ENCODE results near the gene RDH14. TPM values are rescaled to one million over a fixed set of nuclear protein-coding genes. Genes with fewer than 3 reads are reported as not detected.
A peak's percentile ranks its signal among the peaks of the same experiment; 100 is the strongest.

The RDH14 gene
- polyA plus RNA-seq, 1 donor, result 30.6 TPM

DNA sequence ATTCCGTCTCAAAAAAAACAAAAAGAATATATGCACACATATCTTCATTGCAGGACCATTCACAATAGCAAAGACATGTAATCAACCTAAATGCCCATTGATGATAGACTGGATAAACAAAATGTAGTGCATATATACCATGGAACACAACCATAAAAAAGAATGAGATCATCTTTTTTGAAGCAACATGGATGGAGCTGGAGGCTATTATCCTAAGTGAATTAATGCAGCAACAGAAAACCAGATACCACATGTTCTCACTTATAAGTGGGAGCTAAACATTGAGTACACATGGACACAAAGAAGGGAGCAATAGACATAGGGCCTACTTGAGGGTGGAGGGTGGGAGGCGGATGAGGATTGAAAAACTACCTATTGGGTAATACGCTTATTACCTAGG is 20.2 kb upstream of the RDH14 start:
- WGBS (ENCODE audit: insufficient coverage, low lambda C conversion rate), result no CpG with 5 or more reads among the region's 3 CpGs
- no peaks in the 10 kb centered on the region for H3K4me1 ChIP-seq (ENCODE audit: control insufficient read depth, insufficient read depth, low read length)
- DNase-seq, result no peak
- no peaks in the 10 kb centered on the region for H3K36me3 ChIP-seq (ENCODE audit: control insufficient read depth, insufficient read depth, low read length)
- no peak overlapping the region for H3K27ac ChIP-seq (ENCODE audit: low read length)
- no peak overlapping the region for H3K4me3 ChIP-seq (ENCODE audit: low read length)
- H3K9me3 ChIP-seq (ENCODE audit: control insufficient read depth, low read depth, low read length), result peaks cover 12% of the 10 kb centered on the region
- H3K27me3 ChIP-seq (ENCODE audit: control insufficient read depth, insufficient read depth, low read length), result no peaks in the 10 kb centered on the region

DNA sequence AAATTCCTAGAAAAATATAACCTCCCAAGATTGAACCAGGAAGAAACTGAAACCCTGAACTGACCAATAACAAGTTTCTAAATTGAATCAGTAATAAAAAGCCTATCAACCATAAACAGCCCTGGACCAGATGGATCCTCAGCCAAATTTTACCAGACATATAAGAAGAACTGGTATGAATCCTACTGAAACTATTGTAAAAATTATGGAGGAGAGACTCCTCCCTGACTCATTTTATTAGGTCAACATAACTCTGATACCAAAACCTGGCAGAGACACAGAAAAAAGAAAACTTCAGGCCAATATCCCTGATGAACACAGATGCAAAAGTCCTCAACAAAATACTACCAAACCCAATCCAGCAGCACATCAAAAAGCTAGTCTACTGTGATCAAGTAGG is 17.6 kb upstream of the RDH14 start:
- Histone ChIP-seq H3K36me3 (ENCODE audit: control insufficient read depth, insufficient read depth, low read length) (no peaks in the 10 kb centered on the region), H3K4me1 (ENCODE audit: control insufficient read depth, insufficient read depth, low read length) (no peaks in the 10 kb centered on the region), H3K9me3 (ENCODE audit: control insufficient read depth, low read depth, low read length) (no peaks in the 10 kb centered on the region), H3K27ac (ENCODE audit: low read length) (no peak overlapping the region), H3K27me3 (ENCODE audit: control insufficient read depth, insufficient read depth, low read length) (no peaks in the 10 kb centered on the region), H3K4me3 (ENCODE audit: low read length) (no peak overlapping the region)
- DNase-seq, result no peak

GRCh38 chr2:18566145-18566769 is 5.8 kb upstream of the RDH14 start:
- DNase-seq, result no peak
- no peak overlapping the region for H3K27ac ChIP-seq (ENCODE audit: low read length)
- WGBS (ENCODE audit: insufficient coverage, low lambda C conversion rate), result no CpG with 5 or more reads among the region's 1 CpG
- no peaks in the 10 kb centered on the region for H3K4me1 ChIP-seq (ENCODE audit: control insufficient read depth, insufficient read depth, low read length)
- no peaks in the 10 kb centered on the region for H3K36me3 ChIP-seq (ENCODE audit: control insufficient read depth, insufficient read depth, low read length)
- no peaks in the 10 kb centered on the region for H3K9me3 ChIP-seq (ENCODE audit: control insufficient read depth, low read depth, low read length)
- H3K4me3 ChIP-seq (ENCODE audit: low read length), result no peak overlapping the region
- no peaks in the 10 kb centered on the region for H3K27me3 ChIP-seq (ENCODE audit: control insufficient read depth, insufficient read depth, low read length)

- Histone ChIP-seq H3K4me1 (ENCODE audit: control insufficient read depth, insufficient read depth, low read length) (peaks cover 11% of the 10 kb centered on the region), H3K27ac (ENCODE audit: low read length) (peak overlapping the region; percentile 89), H3K4me3 (ENCODE audit: low read length) (peak overlapping the region; percentile 55), H3K9me3 (ENCODE audit: control insufficient read depth, low read depth, low read length) (no peaks in the 10 kb centered on the region), H3K36me3 (ENCODE audit: control insufficient read depth, insufficient read depth, low read length) (peaks cover 5% of the 10 kb centered on the region), H3K27me3 (ENCODE audit: control insufficient read depth, insufficient read depth, low read length) (no peaks in the 10 kb centered on the region)
- WGBS (ENCODE audit: insufficient coverage, low lambda C conversion rate), result no CpG with 5 or more reads among the region's 3 CpGs
- DNase-seq, result no peak
These were observed 288 bp upstream of the RDH14 start for GRCh38 chr2:18560797-18561085.

DNA sequence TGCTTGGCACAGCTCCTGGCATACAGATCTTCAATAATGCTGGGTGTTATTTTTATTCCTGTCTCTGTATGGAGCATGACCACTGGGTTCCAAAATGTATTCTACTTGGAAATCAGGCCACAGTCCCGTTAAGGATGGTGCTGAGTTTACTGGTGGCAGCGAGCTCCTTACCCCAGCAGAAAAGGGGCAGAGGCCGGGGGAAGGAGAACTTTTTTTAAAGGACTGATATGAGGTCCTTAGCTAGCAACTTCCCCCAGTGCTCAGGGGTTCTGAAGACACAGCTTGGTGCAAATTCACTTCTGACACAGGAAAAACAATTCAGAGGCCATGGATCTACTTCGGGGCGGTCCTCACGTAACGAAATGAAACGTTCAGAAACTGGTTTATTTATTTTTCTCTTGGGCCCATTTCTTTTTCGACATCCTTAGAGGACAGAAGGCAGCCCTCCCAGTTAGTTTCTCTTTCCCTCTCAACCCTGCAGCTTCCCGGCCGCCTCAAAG is 872 bp downstream of the RDH14 start:
- Histone ChIP-seq H3K4me1 (ENCODE audit: control insufficient read depth, insufficient read depth, low read length) (peaks cover 11% of the 10 kb centered on the region), H3K27me3 (ENCODE audit: control insufficient read depth, insufficient read depth, low read length) (no peaks in the 10 kb centered on the region), H3K9me3 (ENCODE audit: control insufficient read depth, low read depth, low read length) (no peaks in the 10 kb centered on the region), H3K36me3 (ENCODE audit: control insufficient read depth, insufficient read depth, low read length) (peaks cover 11% of the 10 kb centered on the region), H3K4me3 (ENCODE audit: low read length) (peak overlapping the region; percentile 55), H3K27ac (ENCODE audit: low read length) (peak overlapping the region; percentile 89)
- 8% methylated on average over 5 of the region's 11 CpGs for WGBS (ENCODE audit: insufficient coverage, low lambda C conversion rate)
- DNase-seq, result peak in 1 of 2 donors; percentile 10

DNA sequence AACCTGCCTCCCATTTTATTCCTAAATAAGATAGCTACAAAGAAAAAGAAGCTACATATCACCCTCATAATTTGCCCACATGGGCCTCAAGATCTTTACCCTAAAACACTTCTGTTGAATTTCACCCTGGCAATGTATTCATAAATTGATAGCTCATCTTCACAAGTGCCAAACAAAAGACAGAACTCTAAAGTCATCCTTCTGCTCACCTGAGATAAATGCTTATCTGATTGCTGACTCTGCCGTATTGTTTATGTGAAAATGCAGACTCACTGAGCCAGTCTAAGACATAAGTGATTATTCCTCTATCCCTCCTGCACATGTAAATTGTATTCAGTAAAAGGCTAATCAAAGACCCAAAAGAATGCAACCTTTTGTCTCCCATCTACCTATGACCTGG is 2.0 kb downstream of the RDH14 start:
- Histone ChIP-seq H3K4me1 (ENCODE audit: control insufficient read depth, insufficient read depth, low read length) (peaks cover 11% of the 10 kb centered on the region), H3K27me3 (ENCODE audit: control insufficient read depth, insufficient read depth, low read length) (no peaks in the 10 kb centered on the region), H3K9me3 (ENCODE audit: control insufficient read depth, low read depth, low read length) (no peaks in the 10 kb centered on the region), H3K36me3 (ENCODE audit: control insufficient read depth, insufficient read depth, low read length) (peaks cover 16% of the 10 kb centered on the region), H3K27ac (ENCODE audit: low read length) (no peak overlapping the region), H3K4me3 (ENCODE audit: low read length) (no peak overlapping the region)
- DNase-seq, result peak in 1 of 2 donors; percentile 6
- WGBS (ENCODE audit: insufficient coverage, low lambda C conversion rate), result no CpG with 5 or more reads among the region's 1 CpG

GRCh38 chr2:18557121-18557520 is 3.3 kb downstream of the RDH14 start:
- H3K36me3 ChIP-seq (ENCODE audit: control insufficient read depth, insufficient read depth, low read length), result peaks cover 16% of the 10 kb centered on the region
- 81% methylated on average over 2 of the region's 2 CpGs for WGBS (ENCODE audit: insufficient coverage, low lambda C conversion rate)
- no peaks in the 10 kb centered on the region for H3K9me3 ChIP-seq (ENCODE audit: control insufficient read depth, low read depth, low read length)
- peaks cover 11% of the 10 kb centered on the region for H3K4me1 ChIP-seq (ENCODE audit: control insufficient read depth, insufficient read depth, low read length)
- H3K4me3 ChIP-seq (ENCODE audit: low read length), result no peak overlapping the region
- DNase-seq, result no peak
- H3K27me3 ChIP-seq (ENCODE audit: control insufficient read depth, insufficient read depth, low read length), result no peaks in the 10 kb centered on the region
- no peak overlapping the region for H3K27ac ChIP-seq (ENCODE audit: low read length)

DNA sequence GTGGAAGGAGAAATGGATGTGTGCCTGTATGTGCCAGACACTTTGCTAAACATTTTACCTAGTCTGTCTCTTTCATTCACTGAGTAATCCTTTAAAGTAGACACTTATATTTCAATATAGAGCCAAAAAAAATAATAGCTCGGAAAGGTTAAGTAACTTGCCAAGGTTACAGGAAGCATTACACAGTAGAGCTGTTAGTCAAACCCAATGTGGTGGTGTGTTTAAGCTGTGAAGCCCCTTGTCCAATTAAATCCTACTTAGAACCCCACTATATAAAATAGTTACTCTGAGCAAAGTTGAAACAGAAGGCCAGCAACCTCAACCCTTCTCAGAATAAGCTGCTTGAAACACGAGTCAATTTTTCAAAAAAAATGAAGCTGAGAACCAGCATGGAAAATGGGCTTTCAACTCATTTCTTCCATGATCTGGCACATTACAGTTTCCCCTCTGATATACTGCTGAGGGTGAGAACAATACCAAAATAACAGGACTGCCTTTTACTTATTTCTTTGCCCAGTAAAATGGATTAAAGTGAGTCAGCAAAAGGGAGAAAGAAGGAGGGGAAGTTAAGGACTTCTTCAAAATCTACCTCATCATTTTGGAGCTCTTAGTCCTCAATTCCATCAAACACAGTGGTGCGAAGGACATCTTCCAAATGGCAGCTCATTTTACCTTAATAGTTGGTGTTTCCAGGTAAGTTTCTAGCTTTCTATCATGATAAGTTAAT is 7.9 kb downstream of the RDH14 start:
- no peaks in the 10 kb centered on the region for H3K9me3 ChIP-seq (ENCODE audit: control insufficient read depth, low read depth, low read length)
- no peaks in the 10 kb centered on the region for H3K27me3 ChIP-seq (ENCODE audit: control insufficient read depth, insufficient read depth, low read length)
- H3K4me3 ChIP-seq (ENCODE audit: low read length), result no peak overlapping the region
- WGBS (ENCODE audit: insufficient coverage, low lambda C conversion rate), result no CpG with 5 or more reads among the region's 3 CpGs
- no peaks in the 10 kb centered on the region for H3K4me1 ChIP-seq (ENCODE audit: control insufficient read depth, insufficient read depth, low read length)
- DNase-seq, result no peak
- no peak overlapping the region for H3K27ac ChIP-seq (ENCODE audit: low read length)
- peaks cover 14% of the 10 kb centered on the region for H3K36me3 ChIP-seq (ENCODE audit: control insufficient read depth, insufficient read depth, low read length)

DNA sequence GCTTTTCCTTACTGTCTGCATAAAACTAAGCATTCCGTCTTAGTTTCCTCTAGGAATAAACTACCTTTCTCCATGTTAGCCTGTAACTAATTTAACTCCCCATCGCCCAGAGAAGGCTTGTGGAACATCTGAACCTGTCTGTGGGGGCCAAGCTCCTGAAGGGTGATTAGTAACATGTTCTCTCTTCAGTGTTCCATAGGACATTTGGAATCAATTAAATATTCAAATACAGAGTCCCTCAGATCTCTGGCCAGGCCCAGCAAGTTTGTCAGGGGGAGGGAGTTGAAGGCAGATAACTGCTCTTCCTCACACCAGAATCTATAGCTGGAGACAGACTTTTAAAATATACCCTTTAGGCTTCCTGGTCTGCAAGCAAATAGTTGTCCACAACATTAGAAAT is 8.8 kb downstream of the RDH14 start:
- WGBS (ENCODE audit: insufficient coverage, low lambda C conversion rate), result no CpG with 5 or more reads among the region's 2 CpGs
- DNase-seq, result no peak
- Histone ChIP-seq H3K27ac (ENCODE audit: low read length) (no peak overlapping the region), H3K36me3 (ENCODE audit: control insufficient read depth, insufficient read depth, low read length) (peaks cover 14% of the 10 kb centered on the region), H3K27me3 (ENCODE audit: control insufficient read depth, insufficient read depth, low read length) (no peaks in the 10 kb centered on the region), H3K4me3 (ENCODE audit: low read length) (no peak overlapping the region), H3K4me1 (ENCODE audit: control insufficient read depth, insufficient read depth, low read length) (no peaks in the 10 kb centered on the region), H3K9me3 (ENCODE audit: control insufficient read depth, low read depth, low read length) (no peaks in the 10 kb centered on the region)

GRCh38 chr2:18551169-18551568 is 9.3 kb downstream of the RDH14 start:
- no peaks in the 10 kb centered on the region for H3K9me3 ChIP-seq (ENCODE audit: control insufficient read depth, low read depth, low read length)
- no peak for DNase-seq
- no peaks in the 10 kb centered on the region for H3K4me1 ChIP-seq (ENCODE audit: control insufficient read depth, insufficient read depth, low read length)
- H3K36me3 ChIP-seq (ENCODE audit: control insufficient read depth, insufficient read depth, low read length), result peaks cover 11% of the 10 kb centered on the region
- WGBS (ENCODE audit: insufficient coverage, low lambda C conversion rate), result no CpG with 5 or more reads among the region's 1 CpG
- no peak overlapping the region for H3K27ac ChIP-seq (ENCODE audit: low read length)
- no peak overlapping the region for H3K4me3 ChIP-seq (ENCODE audit: low read length)
- H3K27me3 ChIP-seq (ENCODE audit: control insufficient read depth, insufficient read depth, low read length), result no peaks in the 10 kb centered on the region

DNA sequence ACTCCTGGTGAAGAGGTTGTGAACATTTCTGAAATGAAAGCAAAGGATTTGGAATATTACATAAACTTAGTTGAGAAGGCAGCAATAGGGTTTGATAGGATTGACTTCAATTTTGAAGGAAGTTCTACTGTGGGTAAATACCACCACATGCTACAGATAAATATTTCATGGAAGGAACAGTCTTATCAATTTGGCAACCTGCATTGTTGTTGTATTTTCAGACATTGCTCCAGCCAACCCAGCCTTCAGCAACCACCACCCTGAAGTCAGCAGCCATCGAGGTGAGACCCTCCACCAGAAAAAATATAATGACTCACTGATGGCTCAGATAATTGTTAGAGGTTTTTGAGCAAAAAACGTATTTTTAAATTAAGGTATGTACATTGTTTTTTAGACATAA is 10.0 kb downstream of the RDH14 start:
- H3K4me3 ChIP-seq (ENCODE audit: low read length), result no peak overlapping the region
- no peaks in the 10 kb centered on the region for H3K4me1 ChIP-seq (ENCODE audit: control insufficient read depth, insufficient read depth, low read length)
- no peak for DNase-seq
- H3K9me3 ChIP-seq (ENCODE audit: control insufficient read depth, low read depth, low read length), result no peaks in the 10 kb centered on the region
- 100% methylated on average over 1 of the region's 2 CpGs for WGBS (ENCODE audit: insufficient coverage, low lambda C conversion rate)
- H3K27me3 ChIP-seq (ENCODE audit: control insufficient read depth, insufficient read depth, low read length), result no peaks in the 10 kb centered on the region
- peaks cover 10% of the 10 kb centered on the region for H3K36me3 ChIP-seq (ENCODE audit: control insufficient read depth, insufficient read depth, low read length)
- no peak overlapping the region for H3K27ac ChIP-seq (ENCODE audit: low read length)

Measured in large intestine (tissue), 3 donors.